ENCODE results near the gene CCDC152. TPM values are rescaled to one million over a fixed set of nuclear protein-coding genes. Genes with fewer than 3 reads are reported as not detected.

The CCDC152 gene
- total RNA-seq, 1 donor from 2014 or later, result not detected

- Mint-ChIP-seq H3K27ac (ENCODE audit: unreplicated experiment) (no peak overlapping the region), H3K4me1 (ENCODE audit: unreplicated experiment) (no peaks in the 10 kb centered on the region), H3K27me3 (ENCODE audit: unreplicated experiment) (peaks cover 6% of the 10 kb centered on the region), H3K36me3 (ENCODE audit: unreplicated experiment) (no peaks in the 10 kb centered on the region), H3K4me3 (ENCODE audit: unreplicated experiment) (no peak overlapping the region), H3K9me3 (ENCODE audit: unreplicated experiment) (peaks cover 27% of the 10 kb centered on the region)
- TF ChIP-seq CTCF (IDR thresholded peaks at IDR 0.05), result no peak
- DNase-seq (ENCODE audit: extremely low spot score, unreplicated experiment), result no peak
Measured at GRCh38 chr5:42787073-42787472, 30.5 kb downstream of the CCDC152 start.

DNA sequence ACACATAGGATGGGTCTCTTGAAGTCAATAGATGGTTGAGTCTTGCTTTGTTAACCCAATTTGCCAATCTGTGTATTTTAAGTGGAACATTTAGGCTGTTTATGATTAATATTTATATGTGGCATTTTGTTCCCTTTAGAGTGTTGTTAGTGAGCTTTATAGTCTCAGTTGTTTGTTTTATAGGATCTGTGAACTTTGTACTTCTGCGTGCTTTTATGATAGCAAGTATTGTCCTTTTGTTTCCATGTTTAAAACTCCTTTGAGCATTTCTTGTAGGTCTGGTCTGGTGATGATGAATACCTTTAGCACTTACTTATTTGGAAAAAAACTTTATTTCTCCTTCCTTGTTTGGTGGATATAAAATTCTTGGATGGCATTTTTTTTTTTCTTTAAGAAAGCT, 31.2 kb downstream of the CCDC152 start:
- Mint-ChIP-seq H3K27me3 (ENCODE audit: unreplicated experiment) (peaks cover 3% of the 10 kb centered on the region), H3K9me3 (ENCODE audit: unreplicated experiment) (peaks cover 30% of the 10 kb centered on the region), H3K27ac (ENCODE audit: unreplicated experiment) (no peak overlapping the region), H3K36me3 (ENCODE audit: unreplicated experiment) (no peaks in the 10 kb centered on the region), H3K4me3 (ENCODE audit: unreplicated experiment) (no peak overlapping the region), H3K4me1 (ENCODE audit: unreplicated experiment) (no peaks in the 10 kb centered on the region)
- TF ChIP-seq CTCF (IDR thresholded peaks at IDR 0.05), result no peak
- DNase-seq (ENCODE audit: extremely low spot score, unreplicated experiment), result no peak

GRCh38 chr5:42791151-42791550, 34.5 kb downstream of the CCDC152 start:
- H3K4me1 Mint-ChIP-seq (ENCODE audit: unreplicated experiment), result no peaks in the 10 kb centered on the region
- H3K36me3 Mint-ChIP-seq (ENCODE audit: unreplicated experiment), result no peaks in the 10 kb centered on the region
- DNase-seq (ENCODE audit: extremely low spot score, unreplicated experiment), result no peak
- H3K27me3 Mint-ChIP-seq (ENCODE audit: unreplicated experiment), result no peaks in the 10 kb centered on the region
- TF ChIP-seq CTCF (IDR thresholded peaks at IDR 0.05), result no peak
- no peak overlapping the region for H3K27ac Mint-ChIP-seq (ENCODE audit: unreplicated experiment)
- H3K9me3 Mint-ChIP-seq (ENCODE audit: unreplicated experiment), result peaks cover 29% of the 10 kb centered on the region
- H3K4me3 Mint-ChIP-seq (ENCODE audit: unreplicated experiment), result no peak overlapping the region

DNA sequence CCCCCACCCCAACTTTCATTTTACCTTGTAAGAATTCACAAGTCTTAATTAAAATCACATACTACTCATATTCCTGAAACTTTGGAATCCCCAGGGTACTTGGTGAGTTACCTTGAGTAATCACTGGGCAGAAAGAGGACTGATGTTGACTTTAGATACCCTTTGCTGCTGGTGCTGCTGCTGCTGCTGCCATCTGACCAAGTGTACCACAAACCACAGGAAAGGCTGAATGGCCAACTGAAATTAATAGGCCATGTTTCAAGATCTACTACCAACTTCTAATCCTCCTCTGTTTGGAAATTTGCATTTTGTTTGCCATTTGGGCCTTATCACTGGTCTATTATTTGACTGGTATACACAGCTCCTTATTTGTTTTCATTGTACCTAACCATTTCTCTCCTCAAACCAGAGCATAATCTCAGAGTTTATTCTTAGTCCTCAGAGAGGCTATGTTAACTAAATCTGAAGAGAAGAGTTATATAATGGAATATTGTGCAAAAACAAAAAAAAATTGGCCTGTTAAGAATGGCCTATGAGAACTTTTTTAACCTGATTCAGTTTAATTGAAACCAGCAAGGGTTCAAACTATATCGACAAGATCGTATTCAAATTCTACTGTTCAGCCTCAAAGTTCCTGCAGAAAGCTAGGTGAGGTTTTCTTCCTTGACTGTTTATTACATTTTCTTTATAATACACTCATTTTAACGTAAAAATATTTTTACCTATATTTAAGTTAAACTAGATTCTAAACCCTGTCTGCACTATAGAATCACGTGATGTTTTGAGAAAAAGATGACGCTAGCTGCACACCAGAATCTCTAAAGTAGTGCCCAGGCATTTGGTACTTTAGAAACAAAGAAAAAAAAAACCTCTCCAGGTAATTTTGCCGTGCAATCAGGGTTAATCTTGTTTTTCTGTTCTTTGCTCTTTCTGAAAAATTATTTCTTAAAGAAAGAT, 41.9 kb downstream of the CCDC152 start:
- no peak overlapping the region for H3K4me3 Mint-ChIP-seq (ENCODE audit: unreplicated experiment)
- H3K4me1 Mint-ChIP-seq (ENCODE audit: unreplicated experiment), result no peaks in the 10 kb centered on the region
- DNase-seq (ENCODE audit: extremely low spot score, unreplicated experiment), result no peak
- H3K36me3 Mint-ChIP-seq (ENCODE audit: unreplicated experiment), result peaks cover 2% of the 10 kb centered on the region
- H3K9me3 Mint-ChIP-seq (ENCODE audit: unreplicated experiment), result peaks cover 8% of the 10 kb centered on the region
- H3K27ac Mint-ChIP-seq (ENCODE audit: unreplicated experiment), result no peak overlapping the region
- H3K27me3 Mint-ChIP-seq (ENCODE audit: unreplicated experiment), result no peaks in the 10 kb centered on the region
- no peak for TF ChIP-seq CTCF (IDR thresholded peaks at IDR 0.05)

GRCh38 chr5:42799241-42799608, 42.6 kb downstream of the CCDC152 start:
- H3K27me3 Mint-ChIP-seq (ENCODE audit: unreplicated experiment), result no peaks in the 10 kb centered on the region
- H3K4me3 Mint-ChIP-seq (ENCODE audit: unreplicated experiment), result no peak overlapping the region
- H3K27ac Mint-ChIP-seq (ENCODE audit: unreplicated experiment), result no peak overlapping the region
- H3K36me3 Mint-ChIP-seq (ENCODE audit: unreplicated experiment), result peaks cover 2% of the 10 kb centered on the region
- H3K4me1 Mint-ChIP-seq (ENCODE audit: unreplicated experiment), result no peaks in the 10 kb centered on the region
- DNase-seq (ENCODE audit: extremely low spot score, unreplicated experiment), result no peak
- H3K9me3 Mint-ChIP-seq (ENCODE audit: unreplicated experiment), result peaks cover 3% of the 10 kb centered on the region
- TF ChIP-seq CTCF (IDR thresholded peaks at IDR 0.05), result no peak

Data from osteocyte (in vitro differentiated cells).